ENCODE results near the gene JMJD4.
"Not testable (repeated sequence)": the region's sequence is repeated elsewhere in the genome, so short reads cannot be mapped to it uniquely, and the experiment has no call there.

JMJD4 gene

DNA sequence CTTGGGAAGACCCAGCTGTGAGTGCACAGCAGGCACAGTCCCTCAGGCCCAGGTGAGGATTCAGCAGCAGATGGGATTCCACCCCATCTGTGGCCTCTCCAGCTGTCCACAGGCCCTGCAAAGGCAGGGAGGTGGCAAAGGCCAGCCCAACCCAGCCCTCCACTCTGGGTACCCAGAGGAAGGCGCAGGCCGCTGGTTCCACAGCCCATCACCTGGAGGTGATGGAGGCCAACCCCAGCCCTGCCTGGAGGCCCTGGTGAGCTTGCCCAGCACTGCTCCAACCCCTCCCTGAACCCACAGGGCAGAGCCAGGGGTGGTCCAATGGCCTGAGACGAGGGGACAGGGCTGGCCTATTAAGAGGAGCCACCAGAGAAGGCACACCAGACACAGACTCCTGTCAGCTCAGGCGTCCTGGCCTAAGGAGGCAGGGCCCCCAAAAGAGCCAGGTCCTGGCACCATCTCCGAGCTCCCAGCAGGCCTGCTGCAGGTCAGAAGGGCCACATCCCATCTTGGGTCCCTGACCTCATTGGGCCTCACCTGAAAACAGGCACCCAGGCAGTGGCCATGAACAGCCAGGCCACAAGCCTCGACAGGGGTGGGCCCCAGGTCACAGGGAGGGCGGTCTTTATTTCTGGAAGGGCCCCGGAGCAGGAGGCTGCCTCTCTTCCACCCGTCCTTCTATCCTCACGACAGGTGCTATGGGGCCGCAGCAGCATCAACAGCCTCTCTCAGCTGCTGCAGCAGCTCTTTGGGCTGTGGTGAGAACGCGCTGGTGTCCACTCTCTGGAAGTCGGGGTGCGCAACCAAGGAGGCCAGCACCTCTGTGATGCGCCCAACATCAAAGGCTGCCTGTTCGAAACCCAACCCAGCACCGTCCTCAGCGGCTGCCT is 3.2 kb downstream of the JMJD4 start:
- DNase-seq = no peak

DNA sequence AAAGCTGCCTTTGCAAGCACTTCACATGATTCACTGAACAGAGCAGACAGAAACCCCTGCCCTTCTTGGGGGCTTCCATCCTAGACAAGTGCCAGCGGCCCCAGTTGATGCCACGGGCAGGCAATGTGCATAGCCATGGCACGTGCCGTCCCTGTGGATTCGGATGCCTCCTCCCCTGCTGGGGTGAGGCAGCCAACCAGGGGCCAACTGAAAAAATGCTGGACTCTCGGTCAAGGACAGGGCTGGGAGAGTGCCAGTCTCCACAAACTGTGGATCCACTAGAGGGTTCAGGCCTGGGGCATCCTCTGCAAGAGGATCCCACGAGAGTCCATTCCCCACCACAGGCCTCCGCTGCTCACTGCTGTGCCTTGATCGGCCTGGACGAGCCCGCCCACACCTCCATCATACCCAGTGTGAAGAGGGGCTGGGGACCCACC is 3.8 kb downstream of the JMJD4 start:
- DNase-seq = no peak

DNA sequence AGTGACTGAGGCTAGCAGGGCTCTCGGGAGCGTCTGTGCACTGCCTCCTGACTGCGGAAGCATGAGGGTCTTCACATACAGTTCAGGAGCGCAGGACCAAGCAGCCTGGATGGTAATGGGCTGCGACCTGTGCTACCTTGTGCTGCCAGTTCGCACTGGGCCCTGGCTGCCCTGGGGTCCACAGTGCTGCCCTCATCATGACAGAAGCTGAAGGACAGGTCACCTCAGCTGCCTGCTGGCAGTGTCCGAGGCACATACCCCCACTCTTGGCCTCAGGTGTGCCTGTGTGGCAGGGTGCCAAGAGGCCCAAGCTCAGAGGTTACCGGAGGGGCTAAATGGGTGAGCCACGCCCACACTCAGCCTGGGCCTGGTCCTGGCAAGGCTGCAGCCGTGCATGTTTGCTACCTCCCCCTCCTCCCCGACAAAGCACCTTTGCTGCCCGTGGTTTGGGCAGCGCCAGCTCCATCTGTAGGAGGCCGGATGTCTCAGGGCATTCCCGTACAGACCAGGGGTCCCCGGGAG is 4.4 kb downstream of the JMJD4 start:
- no peak for DNase-seq

DNA sequence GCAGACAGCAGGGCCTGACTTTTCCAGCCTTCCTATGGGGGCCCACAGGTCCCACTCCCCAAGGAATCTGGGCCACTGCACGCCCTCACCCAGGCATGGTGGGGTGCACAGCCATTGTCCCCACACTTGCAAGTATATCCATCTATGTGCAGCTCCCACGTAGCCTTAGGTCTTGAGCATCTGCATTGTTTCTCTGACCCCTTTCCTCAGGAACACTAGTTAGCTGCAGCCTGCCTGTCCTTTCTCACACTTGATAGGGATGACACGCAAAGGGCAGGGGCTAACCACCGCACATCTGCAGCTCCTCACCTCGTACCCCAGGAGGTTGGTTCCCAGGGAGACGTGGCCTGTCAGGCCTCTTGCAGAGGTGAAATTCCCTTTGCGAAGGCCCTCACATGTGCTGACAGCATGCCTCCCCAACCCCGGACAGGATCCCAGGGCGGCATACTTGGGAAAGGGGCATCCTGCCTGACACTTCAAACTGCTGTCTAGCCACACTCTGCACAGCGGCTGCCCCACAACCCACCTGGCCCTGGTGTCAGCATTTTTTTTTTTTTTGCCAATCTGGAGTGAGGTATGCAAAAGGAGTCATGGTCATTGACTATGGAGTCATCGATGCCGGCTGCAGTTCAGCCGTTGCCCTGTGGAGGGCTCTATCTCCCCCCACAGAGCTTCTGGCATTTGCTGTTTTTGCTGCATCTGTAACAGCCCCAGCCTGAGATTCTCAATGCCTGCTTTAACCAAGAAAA is 5.0 kb downstream of the JMJD4 start:
- DNase-seq = peak; percentile 56

DNA sequence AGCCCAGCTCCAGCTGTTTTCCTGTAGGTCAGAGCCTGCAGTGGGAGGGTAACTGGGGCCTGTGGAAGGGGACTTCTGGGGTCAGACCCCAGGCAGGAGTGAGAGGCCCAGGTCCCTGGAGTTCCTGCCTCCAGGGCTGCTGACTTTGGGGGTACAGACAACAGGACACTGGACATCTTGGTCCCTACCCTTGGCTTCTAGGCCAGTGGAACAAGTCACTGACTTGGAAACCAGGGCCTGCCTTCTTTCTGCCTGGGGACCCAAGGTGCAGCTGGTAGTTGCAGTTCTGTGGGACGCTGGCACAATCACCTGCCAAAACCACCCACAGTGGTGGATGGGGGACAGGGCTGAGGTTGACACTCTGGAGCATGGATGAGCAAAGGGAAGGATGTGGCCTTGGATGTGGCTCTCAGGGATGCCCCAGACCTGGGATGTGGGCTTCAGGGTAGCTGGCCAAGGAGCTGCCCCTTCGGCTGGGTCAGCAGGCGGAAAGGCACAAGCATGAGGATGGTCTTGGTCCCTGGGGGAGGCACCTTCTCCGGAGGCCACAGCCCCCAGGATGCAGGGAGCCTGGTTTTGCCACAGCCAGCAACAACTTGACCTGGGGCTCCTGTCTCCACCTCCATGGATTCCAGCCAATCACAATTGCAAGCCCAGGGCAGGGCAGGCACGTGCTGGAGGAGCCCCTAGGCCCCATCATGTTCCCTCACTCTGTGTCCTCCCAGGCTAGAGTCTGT is 5.8 kb downstream of the JMJD4 start:
- no peak for DNase-seq

DNA sequence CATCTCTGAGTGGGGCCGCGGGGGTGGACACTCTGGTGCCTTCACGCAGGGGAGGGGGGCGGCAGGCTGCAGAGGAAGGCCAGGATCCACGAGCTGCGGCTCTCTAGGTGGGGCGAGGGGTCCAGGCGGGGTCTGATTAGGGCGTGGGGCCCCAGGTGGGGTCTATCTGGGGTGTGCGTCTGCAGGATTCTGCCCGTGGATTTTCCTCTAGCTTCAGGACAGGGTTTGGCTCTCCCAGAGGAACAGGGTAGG is 6.3 kb downstream of the JMJD4 start:
- DNase-seq = no peak

DNA sequence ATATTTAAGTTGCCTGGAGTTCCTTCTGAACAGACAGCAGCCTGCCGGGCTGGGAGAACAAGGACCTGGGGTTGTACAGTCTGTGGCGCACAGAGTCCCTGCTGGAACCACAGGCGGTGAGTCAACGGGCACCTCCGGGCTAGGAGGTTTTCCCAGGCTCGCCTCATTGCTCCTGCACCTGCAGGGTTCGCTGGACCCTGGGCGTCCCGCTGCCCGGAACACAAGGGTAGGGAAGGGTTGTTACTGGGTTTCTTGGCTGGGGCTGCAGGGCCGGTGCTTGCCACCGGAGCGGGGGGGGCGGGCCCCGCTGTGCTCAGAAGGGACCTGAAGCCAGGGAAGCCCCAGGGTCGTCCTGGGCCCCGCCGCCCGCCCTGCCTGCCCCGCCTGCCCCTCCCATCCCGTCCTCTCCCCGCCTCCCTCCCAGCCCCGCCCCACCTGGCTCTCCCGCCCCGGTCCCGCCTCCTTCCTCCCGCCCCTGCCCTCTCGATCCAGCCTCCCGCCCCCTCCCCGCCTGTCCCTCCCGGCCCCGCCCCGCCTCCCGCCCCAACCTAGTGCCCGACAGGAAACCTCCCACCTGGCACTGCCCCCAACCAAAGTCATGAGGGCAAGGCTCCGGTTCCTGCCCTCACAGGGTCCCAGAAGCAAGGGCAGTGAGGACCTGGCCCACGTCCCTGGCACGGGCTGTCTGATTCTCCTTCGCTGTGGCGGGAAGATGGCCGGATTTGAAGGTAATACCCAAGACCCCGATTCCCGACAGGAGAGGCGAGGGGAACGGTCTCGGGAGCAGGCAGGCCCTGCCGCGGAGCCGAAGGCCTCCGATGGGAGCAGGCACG is 6.8 kb downstream of the JMJD4 start:
- peak; percentile 45 for DNase-seq

DNA sequence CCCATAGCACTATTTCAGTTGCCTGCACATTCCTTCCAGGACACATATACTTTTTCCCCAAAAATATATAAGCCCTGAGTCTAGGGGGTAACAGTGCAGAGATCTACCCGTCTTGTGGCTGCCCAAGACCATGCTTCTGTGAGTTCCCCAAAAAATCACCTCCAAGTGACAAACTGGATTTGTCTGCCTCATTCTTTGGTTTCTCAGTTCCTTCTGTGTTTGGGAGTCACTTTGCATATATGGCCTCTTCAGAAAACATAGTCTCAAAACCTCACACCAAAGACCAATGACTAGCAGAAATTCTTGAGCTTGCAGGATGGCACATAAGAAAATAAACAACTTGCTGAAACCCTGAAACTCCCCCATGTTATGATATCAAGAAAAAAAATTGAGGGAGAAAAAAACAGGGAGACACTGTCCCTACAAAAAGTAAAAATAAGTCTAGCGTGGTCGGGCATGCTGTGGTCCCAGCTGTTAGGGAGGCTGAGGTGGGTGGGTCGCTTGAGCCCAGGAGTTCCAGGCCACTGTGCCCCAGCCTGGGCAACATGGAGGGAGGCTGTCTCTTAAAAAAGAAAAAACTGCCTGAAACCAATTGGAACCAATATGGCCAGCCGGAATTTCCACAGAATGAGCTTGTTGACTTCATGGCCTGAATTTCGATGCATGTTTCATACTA is 8.0 kb downstream of the JMJD4 start:
- no peak for DNase-seq

DNA sequence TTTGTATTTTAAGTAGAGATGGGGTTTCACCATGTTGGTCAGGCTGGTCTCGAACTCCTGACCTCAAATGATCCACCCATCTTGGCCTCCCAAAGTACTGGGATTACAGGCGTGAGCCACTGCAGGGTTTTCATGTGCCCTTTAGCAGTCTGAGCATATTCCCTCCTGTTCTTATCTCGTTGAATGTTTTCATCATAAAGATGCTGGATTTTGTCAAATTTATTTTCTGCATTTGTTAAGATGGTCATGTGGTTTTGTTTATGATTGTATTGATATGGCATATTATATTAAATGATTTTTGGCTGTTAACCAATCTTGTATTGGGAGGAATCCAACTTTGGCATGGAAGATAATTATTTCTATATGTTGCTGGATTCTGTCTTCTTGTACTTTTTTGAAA is 8.8 kb downstream of the JMJD4 start:
- no peak for DNase-seq

DNA sequence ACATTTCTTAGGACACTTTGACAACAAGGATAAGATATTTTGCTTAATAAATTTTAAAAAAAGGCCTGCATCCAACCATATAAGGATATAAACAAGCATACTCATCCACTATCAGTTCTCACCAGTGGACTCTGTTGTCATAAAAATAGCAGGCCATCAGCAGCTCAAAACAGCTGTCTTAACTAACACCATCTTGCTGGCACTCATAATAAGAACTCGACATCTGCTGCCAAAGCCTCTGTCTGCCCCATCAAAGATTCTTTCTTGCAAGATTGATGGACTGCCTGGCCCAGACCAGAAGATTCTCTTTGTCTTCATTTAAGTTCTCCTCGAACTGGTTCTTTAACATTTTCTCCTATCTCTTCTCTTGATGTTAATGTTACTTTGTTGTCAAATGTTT is 10.1 kb downstream of the JMJD4 start:
- no peak for DNase-seq

DNA sequence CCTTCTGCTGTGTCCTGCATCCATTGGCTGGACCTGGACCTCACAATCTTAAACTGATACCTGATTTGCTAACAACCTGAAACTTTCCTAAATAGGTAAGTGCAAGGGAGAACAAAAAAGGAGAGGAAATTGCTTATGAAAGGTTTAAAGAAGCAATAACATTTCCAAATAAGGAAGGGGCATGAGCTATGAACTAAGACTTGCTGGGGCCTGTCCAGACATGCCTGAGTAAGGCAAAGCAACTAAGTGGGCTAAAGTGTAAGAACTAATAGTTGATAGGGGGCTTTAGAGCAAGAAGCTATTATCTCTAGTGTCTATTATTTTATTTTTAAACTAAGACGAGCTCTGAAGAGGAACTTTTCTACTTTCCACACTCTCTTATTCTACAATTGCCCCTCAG is 11.6 kb downstream of the JMJD4 start:
- DNase-seq = no peak

DNA sequence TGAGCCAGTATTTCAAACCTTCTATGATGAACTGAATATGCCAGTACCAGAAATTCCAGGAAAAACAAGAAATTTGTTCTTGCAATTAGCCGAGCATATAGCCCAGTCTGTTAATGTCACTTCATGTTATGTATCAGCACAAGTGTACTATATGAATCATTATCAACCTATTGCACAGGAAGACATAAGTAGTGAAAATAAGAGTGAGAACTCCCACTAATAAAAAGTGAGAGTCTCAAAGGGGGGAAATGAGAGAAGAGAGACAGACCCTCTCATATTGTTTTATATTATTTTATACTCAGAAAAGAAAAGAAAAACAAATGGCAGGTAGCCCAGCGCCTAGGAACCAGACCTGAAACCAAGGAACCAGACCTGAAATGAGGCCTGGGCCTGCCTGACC is 16.2 kb downstream of the JMJD4 start:
- DNase-seq = no peak

DNA sequence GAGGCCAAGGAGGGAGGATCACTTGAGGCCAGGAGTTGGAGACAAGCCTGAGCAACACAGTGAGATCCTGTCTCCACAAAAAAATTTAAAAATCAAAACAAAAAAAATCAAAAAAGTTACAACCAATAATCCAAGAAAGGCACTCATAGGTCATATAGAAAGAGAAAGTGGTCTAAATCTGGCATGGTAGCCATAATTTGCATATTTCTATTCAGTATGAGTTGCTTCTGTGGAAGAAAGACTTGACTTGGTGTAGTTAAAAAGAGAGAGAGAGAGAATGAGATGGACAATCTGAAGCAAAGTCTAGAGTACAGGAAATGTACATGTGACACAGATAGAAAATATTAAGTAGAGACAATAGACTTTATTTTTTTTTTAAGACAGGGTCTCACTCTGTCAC is 22.5 kb downstream of the JMJD4 start:
- DNase-seq = no peak

DNA sequence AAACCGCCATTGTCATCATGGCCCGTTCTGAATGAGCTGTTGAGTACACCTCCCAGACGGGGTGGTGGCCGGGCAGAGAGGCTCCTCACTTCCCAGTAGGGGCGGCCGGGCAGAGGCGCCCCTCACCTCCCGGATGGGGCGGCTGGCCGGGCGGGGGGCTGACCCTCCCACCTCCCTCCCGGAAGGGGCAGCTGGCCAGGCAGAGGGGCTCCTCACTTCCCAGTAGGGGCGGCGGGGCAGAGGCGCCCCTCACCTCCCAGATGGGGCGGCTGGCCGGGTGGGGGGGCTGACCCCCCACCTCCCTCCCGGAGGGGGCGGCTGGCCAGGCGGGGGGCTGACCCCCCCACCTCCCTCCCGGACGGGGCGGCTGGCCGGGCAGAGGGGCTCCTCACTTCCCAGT is 24.6 kb downstream of the JMJD4 start:
- DNase-seq = not testable (repeated sequence)

DNA sequence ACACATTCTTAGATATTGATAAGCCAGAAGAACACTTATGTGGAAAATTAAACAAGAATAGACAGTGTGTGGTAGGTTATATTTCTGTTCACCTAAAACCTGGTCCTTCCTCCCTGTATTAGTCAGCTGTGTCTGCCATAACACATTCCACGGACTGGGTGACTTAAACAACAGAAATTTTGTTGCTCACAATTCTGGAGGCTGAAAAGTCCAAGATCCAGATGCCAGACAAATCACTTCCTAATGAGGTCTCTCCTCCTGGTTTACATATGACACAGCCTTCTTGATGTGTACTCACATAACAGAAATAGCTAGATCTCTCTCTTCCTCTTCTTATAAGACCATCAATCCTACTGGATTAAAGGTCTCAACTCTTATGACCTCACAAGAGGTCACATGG is 25.7 kb downstream of the JMJD4 start:
- no peak for DNase-seq

DNA sequence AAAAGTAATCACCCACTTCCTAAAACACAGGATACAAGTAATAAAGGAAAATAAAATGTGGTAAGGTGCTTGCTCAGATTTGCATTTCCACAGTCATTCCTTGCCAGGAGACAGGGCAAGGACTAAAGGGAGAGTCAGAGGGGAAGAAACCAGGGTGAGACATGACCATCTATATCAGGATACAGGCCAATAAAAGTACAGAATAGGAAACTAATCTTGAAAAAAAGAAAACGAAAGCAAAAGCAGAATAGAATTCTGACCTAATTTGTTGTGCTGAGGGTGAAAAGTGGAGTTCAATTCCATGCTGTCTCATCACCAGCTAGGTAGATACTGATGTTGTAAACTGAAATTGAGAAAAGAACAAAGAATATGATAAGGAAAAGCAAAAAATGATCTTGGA is 27.3 kb downstream of the JMJD4 start:
- no peak for DNase-seq

DNA sequence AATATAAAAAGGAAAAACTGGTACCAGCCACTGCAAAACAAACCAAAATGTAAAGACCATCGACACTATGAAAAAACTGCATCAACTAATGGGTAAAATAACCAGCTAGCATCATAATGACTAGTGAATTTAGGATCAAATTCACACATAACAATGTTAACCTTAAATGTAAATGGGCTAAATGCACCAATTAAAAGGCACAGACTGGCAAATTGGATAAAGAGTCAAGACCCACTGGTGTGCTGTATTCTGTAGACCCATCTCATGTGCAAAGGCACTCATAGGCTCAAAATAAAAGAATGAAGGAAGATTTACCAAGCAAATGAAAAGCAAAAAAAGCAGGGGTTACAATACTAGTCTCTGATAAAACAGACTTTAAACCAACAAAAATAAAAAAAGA is 33.5 kb downstream of the JMJD4 start:
- DNase-seq = not testable (repeated sequence)

DNA sequence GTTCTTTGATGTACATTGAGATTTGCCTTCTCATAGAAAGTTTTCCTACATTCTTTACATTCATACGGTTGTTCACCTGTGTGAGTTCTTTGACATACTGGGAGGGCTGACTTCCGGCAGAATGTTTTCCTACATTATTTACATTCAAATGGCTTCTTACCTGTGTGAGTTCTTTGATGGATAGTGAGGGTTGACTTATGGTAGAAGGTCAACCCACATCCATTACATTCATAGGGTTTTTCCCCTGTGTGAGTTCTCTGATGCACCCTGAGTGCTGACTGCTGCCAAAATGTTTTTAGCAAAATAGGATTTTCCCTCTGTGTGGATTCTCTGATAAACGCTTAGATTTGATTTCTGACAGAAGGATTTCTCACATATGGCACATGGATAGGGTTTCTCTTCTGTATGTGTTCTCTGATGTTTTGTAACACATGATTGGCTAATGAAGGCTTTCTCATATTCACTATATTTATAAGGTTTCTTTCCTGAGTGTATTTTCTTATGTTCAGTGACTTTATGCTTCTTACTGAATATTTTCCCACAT is 37.7 kb downstream of the JMJD4 start:
- no peak for DNase-seq

DNA sequence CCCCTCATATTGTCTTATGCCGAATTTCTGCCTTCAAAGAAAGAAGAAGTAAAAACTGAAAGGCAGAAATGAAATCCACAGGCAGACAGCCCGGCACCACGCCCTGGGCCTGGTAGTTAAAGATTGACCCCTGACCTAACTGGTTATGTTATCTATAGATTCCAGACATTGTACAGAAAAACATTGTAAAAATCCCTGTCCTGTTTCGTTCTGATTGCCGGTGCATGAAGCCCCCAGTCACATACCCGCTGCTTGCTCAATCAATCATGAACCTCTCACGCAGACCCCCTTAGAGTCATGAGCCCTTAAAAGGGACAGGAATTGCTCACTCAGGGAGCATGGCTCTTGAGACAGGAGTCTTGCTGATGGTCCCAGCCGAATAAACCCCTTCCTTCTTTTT is 49.3 kb downstream of the JMJD4 start:
- DNase-seq = no peak

Data from fibroblast of skin of back (primary cell).